ENCODE measurements around the gene PTX4.

GRCh38 chr16:1533443-1533951 lies 44.8 kb upstream of the PTX4 start, which contains the start of gene TMEM204:
- TF ChIP-seq MEF2D (tag; conservative IDR thresholded peaks at IDR 0.05; ENCODE audit: low read depth): no peak
- no peak for TF ChIP-seq CTCF (IDR thresholded peaks at IDR 0.05 in 2 of 3, conservative IDR thresholded peaks at IDR 0.05 in 1 of 3; ENCODE audit: insufficient read depth in 2 of 3, low read depth in 1 of 3, low read length in 3 of 3)
- no peak for TF ChIP-seq TRIM28 (IDR thresholded peaks at IDR 0.05)
- no peak for TF ChIP-seq BCLAF1 (IDR thresholded peaks at IDR 0.05; ENCODE audit: borderline replicate concordance in 1 of 2, control insufficient read depth in 1 of 2, low read depth in 2 of 2, low read length in 1 of 2)
- TF ChIP-seq SPI1 (IDR thresholded peaks at IDR 0.05; ENCODE audit: borderline replicate concordance, low read depth, low read length): no peak
- TF ChIP-seq ZFX (CRISPR knock-in tag; IDR thresholded peaks at IDR 0.05): no peak
- TF ChIP-seq E2F1 (CRISPR knock-in tag; IDR thresholded peaks at IDR 0.05): no peak
- no peak for TF ChIP-seq THRB (CRISPR knock-in tag; conservative IDR thresholded peaks at IDR 0.05)
